OCI-LY7 (cell line): Measurements from ENCODE around the gene RECK.

Experiments used
- CTCF ChIP-seq: fragments of 200-600 bp; sonication (generic); conservative IDR thresholded peaks from 2 replicates; pipeline ENCODE4 v1.5.1; 2014; ENCODE audit warnings: mild to moderate bottlenecking, antibody characterized with exemption, low read length, moderate library complexity, mixed read lengths
- EZH2phosphoT487 ChIP-seq: fragments of 200-600 bp; sonication (generic); IDR thresholded peaks from 2 replicates; pipeline ENCODE4 v1.6.1; 2018; ENCODE audit warnings: low read depth, borderline replicate concordance, mild to moderate bottlenecking, mixed run types, antibody characterized with exemption, low read length, moderate library complexity, mixed read lengths

GRCh38 chr9:36152741-36153438, 116.2 kb downstream of the RECK start:
- no peak for TF ChIP-seq CTCF
- TF ChIP-seq EZH2phosphoT487, result no peak
